GM19239 (cell line): ENCODE data around the gene NEK11.
"Not testable (repeated sequence)": the region's sequence is repeated elsewhere in the genome, so short reads cannot be mapped to it uniquely, and the experiment has no call there.

Experiments
- DNase-seq: peaks from one replicate; pipeline ENCODE4 v3.0.0; 2011; ENCODE audit warnings: low spot score; ENCODE audit not compliant: insufficient read length
- FAIRE-seq: peaks from 2 replicates; lab custom pipeline; 2011; peaks lifted over from hg19 to GRCh38; lab: Jason Lieb, UNC

Gene NEK11

GRCh38 chr3:131038326-131038725 is 11.6 kb downstream of the NEK11 start:
- DNase-seq, result no peak
- FAIRE-seq, result no peak

DNA sequence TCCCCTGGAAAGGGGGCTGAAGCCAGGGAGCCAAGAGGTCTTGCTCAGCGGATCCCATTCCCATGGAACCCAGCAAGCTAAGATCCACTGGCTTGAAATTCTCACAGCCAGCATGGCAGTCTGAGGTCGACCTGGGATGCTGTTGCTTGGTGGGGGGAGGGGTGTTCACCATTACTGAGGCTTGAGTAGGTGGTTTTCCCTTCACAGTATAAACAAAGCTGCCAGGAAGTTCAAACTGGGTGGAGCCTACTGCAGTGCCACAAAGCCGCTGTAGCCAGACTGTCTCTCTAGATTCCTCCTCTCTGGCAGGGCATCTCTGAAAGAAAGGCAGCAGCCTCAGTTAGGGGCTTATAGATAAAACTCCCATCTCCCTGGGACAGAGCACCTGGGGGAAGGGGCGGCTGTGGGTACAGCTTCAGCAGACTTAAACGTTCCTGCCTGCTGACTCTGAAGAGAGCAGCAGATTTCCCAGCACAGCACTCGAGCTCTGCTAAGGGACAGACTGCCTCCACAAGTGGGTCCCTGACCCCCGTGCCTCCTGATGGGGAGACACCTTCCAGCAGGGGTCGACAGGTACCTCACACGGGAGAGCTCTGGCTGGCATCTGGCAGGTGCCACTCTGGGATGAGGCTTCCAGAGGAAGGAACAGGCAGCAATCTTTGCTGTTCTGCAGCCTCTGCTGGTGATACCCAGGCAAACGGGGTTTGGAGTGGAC is 15.8 kb downstream of the NEK11 start:
- not testable (repeated sequence) for FAIRE-seq, DNase-seq

DNA sequence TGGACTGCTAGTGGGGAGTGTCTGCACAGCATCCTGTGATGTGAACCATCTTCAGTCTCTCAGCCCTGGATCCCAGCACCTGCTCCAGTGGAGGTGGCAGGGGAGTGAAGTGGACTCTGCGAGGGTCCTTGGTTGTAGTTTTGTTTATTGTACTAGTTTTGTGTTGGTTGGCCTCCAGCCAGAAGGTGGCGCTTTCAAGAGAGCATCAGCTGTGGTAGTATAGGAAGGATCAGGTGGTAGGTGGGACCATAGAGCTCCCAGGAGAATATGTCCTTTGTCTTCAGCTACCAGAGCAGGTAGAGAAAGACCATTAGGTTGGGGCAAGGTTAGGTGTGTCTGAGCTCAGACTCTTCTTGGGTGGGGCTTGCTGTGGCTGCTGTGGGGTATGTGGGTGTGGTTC is 20.9 kb downstream of the NEK11 start:
- no peak for FAIRE-seq
- no peak for DNase-seq

- no peak for DNase-seq
- no peak for FAIRE-seq
Observed at GRCh38 chr3:131048030-131048429, 21.4 kb downstream of the NEK11 start.

DNA sequence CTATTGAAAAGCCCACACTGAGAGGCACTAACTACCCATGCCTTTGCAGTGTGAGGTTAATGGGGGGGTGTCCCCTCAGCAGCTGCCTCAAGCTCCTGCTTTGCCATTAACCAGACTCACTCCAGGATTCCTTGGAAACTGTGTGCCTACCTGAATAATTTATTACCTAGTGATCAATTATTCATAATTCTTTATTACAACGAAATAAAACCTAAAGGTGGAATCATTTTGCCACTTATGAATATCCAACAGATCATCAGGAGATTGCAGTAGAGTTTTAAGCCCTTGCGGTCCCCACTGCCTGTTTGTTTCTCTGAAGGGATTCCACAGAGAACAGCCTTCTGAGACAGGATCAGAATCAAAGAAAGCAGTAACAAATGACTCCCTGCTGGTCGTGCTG is 23.3 kb downstream of the NEK11 start:
- FAIRE-seq (no peak), DNase-seq (no peak)

DNA sequence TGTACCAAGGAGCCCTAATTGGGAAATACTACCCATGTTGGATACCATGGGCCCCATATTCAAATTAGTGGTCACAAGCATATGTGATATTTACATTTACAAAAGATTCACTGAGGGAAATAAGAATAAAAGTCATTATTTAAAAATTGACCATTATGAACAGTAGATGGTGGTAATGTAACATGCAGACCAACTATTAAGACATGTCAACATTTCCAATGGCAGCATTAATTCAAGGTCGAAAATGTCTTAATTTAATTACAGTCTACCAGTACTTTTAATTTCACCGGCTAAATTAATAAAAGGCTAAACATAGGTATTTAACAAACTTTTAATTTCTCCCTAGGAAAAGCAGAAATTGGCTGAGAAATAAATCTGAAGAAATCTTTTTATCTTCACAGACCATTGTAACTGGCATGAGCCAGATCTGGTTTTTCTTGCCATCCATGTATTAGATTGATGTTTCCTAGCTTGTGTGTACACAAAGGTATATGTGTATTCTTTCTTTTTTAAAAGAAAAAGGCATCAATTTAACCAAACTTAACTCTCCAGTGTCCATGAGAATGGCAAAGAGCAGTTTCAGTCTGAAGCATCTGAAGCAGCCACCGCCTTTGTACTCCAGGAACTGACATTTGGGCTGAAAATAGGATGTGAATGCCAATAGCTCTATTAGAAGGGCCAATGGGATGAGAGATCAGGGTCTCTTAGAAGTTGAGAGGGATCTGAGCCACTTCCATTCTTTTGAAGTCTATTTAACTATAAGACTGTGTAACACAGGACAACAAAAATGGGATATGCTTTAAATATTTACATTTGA is 26.6 kb downstream of the NEK11 start:
- FAIRE-seq, result no peak
- DNase-seq, result no peak

DNA sequence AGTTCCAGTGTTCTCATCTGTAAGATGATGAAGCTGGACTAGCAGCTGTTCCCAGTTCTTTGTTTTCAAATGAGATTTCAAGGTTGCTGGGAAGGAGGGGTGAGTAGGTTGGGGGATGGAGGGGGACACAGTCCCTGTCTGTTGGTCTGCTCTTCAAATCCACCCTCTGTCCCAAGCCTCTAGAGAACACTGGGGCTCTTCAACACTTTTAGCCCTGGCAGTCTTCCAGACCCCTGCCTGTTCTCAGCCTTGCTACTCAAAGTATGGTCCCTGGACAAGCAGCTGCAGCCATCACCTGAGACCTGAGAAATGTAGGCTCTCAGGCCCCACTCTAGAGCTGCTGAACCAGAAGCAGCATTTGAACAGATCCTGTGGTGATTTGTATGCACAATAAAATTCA is 41.3 kb downstream of the NEK11 start:
- DNase-seq, result no peak
- no peak for FAIRE-seq

DNA sequence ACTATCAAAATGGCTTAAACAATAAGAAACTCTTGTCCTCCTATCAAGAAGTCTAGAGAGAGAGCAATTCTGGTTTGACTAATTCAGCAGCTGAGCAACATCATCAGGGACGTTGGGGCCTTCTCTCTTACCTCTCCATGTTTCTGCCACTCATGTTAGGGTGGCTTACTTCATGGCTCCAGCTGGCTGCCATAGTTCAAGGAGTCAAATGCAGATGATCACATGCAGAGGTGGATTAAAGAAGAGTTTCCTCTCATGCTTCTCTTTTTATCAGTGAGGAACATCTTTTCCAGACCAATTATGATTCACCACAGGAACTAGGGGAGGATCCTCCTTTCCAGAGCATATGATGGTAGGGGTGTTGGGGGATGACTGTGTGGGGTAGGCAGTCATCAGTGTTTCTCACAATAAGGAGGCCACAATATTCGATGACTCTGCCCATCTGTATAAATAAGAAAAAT is 45.5 kb downstream of the NEK11 start:
- DNase-seq, result no peak

GRCh38 chr3:131072845-131073244 is 46.2 kb downstream of the NEK11 start:
- no peak for DNase-seq
- FAIRE-seq, result no peak

More for the DNA sequence above, 45.5 kb downstream of the NEK11 start:
- FAIRE-seq, result no peak

DNA sequence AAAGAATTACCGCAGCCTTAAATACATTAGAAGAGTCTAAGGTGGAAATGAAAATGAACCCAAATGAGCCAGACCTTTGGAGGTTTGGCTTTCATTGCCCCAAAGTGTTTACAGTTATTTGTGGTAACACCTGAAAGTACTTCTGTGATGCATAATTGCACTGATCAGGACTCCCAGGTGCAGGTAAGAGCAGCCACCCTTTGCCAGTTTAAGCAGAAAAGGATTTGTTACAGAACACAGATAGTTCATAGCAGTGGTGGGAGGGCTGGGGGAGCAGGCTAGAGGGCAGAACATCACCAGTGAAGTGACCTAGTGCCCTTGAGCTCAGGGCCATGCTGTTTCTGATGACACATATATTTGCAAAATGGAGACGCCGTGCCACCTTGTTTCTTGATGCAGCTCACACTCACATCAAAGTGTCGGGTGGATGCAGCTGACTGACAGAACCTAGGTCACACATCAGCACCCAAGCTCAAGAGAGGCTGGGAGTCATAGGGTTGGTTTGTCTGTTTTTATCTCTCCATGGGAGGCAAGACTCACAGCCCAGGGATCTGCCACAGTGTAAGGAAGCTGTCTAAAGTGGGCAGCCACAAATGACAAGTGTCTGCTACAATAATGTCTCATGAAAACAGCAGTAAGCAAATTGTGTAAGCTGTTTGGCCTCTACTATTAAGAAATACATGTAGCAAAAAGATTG is 49.1 kb downstream of the NEK11 start:
- FAIRE-seq, result no peak
- no peak for DNase-seq

- FAIRE-seq, result no peak
- DNase-seq, result no peak
Observed at GRCh38 chr3:131077904-131078303, 51.2 kb downstream of the NEK11 start.

DNA sequence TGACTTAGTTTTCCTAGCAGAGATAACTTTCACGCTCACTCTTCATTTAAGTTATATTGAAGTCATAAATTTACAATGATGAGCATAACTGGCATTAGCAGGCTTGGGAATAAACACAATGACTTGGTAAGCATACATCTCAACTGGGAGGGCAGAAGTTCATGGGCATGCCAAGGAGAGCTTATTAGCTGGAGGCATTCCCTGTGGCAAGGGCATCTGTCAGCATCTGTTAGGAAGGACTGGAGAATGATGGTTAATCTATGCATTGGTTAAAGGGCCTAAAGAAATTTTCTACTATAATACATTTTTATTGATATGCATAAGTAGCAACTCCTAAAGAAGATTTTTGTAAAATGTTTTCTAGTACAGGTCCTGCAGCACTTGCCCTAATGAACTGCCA is 52.4 kb downstream of the NEK11 start:
- DNase-seq (no peak), FAIRE-seq (no peak)

GRCh38 chr3:131081224-131081623 is 54.5 kb downstream of the NEK11 start:
- DNase-seq, result no peak
- no peak for FAIRE-seq

DNA sequence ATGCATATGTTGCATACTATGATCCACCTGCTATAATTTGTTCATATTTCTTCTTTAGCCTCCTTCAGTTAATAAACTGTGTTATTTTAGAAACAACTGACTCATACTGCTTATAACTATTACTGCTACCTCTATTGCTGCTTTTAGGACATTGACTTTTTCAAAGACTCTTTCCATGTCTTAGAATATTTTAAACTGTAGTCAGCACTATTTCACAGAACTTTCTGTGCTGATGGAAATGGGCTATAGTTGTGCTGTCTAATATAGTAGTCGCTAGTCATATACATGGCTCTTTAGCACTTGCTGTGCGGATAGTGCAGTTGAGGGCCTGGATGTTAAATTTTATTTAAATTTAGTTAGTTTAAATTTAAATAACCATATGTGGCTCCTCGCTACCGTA is 55.6 kb downstream of the NEK11 start:
- FAIRE-seq (no peak), DNase-seq (no peak)

- no peak for FAIRE-seq
- no peak for DNase-seq
Observed at GRCh38 chr3:131082871-131083863, 56.5 kb downstream of the NEK11 start.

- no peak for DNase-seq
- no peak for FAIRE-seq
Observed at GRCh38 chr3:131091768-131092167, 65.1 kb downstream of the NEK11 start.

DNA sequence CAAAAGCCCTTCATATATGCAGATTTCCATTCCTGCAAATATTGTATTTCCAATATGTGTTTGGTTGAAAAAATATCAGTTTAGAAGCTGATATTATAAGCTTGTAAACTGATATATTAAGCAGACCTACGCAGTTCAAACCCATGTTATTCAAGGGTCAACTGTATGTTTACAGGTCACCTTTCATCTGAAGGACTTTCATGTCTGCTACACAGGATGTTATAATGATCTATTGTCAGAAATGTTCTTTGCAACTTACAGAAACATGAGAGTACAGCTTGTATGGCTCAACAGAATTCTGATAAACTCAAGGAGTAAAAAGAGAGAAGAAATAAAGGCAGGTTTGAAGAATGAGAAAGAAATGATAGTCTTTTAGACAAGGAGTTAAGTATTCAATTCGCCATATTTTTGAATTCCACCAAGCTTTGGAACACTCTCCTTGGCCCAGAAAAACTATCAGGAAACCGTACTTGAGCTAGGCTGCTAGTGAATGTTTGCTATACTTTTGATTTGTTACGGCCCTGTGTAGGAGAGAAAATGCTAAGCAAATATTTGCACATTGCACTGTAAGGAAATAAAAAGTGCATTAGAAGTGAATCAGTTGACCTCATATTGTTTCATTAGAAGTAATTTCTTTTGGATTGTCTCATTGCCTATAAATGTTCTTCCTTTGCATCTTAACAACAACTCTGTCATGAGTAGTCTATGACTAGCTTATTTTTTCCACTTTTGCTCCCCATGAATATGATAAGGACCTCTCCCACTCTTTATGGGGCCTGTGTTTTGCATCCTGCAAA is 81.2 kb downstream of the NEK11 start:
- no peak for DNase-seq
- FAIRE-seq, result no peak

DNA sequence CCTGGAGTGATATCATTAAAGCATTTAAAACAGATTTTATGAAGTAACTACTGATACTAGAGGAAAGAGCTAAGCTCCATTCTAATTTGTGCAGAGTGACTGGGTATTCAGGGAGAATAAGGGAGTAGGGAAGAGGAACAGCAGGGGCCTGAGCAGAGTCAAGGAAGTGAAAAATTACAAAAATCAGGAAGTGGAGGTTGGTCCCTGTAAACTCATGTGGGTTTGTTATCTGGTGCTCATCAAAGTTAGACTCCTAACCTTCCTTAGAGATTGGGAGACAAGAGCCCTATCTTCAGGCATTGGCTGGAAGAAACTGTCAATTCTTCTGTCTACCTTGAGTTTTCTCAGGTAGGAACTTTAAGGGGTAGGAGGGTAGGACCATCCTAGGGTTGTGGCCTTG is 82.5 kb downstream of the NEK11 start:
- FAIRE-seq (no peak), DNase-seq (no peak)

DNA sequence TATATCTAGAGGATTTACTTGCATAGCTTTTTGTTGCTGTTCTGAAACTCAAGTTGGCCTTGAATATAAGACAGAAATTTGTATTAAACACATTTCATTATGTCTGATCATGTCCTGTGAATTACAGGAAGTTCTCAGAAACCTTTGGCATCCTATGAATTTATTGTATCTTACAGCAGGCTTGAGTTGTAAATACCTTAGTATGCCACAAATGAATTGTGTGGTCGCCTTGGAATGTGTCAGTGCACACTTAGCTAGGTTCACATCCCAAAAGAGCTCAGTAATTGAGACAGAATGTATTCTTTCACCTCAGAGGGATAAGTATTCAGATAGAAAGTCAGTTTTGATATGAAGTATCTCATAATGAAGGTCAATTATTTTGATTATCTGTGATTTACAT is 83.4 kb downstream of the NEK11 start:
- DNase-seq, result no peak
- FAIRE-seq, result no peak
